ENCODE results near the gene MTMR6.

The MTMR6 gene

GRCh38 chr13:25214491-25215252 lies 72.6 kb downstream of the MTMR6 start:
- DNase-seq: no peak

- DNase-seq: no peak
Observed at GRCh38 chr13:25213715-25214114, 73.6 kb downstream of the MTMR6 start.

DNA sequence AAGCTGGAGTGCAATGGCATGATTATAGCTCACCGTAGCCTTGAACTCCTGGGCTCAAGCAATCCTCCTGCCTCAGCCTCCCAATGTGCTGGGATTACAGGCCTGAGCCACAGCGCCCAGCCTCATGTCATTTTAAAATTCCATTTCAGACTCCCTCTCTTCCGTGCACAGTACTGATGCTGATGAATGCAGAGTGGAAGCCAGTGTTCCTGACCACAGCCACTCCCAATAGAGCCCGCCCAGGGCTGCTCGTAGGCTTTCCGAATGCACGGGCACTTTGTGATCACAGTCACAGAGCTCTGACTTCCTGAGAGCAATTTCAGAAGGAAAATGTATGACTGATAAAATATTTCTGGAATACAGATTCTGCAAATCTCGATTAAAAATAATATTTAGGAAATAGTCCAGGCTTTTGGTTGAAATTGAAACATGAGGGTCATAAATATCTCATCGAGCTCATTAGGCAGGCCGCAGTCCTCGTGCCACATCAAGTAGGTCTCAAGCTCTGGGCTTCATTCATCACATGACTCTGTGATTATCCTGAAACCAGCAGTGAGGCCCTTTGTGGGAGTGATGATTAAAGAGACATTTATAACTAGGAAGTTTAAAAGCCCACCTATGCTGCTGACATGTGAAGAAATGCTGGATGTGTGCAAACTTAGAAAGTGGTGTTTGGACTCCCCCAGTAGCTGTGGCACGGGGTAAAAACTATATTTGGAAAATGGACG lies 76.3 kb downstream of the MTMR6 start:
- no peak for DNase-seq

- DNase-seq: no peak
Observed at GRCh38 chr13:25207291-25207810, 79.9 kb downstream of the MTMR6 start.

GRCh38 chr13:25204863-25205262 lies 82.4 kb downstream of the MTMR6 start:
- no peak for DNase-seq

DNA sequence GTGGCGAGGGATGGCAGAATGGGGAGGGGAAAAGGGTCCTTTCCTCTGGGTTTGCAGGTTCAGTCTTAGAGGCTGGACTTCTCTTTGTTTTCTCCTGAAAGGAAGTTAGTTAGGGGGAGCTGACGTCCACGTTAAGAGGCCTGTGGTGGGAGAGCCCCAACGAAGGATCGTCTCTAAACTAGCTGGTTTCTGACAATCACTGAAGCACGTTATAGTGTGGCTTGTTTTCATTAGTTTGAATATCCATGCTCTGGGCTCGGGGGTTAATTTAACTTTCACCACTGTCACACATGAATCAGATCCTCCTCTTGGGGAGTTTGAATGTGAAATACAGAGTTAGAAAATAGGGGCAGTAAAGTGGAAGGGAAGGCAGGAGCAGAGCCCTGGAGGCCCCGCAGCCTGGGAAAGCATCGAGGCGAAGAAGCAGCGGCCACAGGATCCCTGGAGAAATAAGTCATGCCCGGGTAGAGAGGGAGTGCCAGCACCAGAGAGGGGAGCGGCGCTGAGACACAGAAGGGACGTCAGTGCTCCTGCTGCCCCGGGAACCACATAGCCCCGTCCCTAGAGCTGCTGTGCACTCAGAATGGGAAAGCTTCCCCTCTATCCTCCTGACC lies 84.1 kb downstream of the MTMR6 start:
- no peak for DNase-seq

GRCh38 chr13:25200783-25201182 lies 86.5 kb downstream of the MTMR6 start:
- no peak for DNase-seq

DNA sequence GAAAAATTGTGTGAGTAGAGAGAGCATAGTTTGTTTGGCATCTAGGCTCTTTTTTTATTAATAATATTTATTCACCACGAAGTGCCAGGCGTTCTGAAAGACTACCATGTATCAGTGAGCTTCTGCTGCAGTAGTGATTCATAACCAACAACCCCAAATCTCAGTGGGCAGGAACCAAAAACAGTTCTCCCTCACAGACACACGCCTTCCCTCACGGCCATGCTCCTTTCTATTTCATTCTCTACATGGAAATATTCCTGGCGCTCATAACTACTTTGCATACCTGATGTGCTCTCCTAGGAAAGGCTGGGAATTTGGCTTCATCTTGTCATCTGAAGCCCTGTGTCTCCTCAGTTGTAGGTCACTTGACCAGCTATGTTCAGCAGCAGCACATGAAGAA lies 88.6 kb downstream of the MTMR6 start:
- no peak for DNase-seq

- no peak for DNase-seq
Observed at GRCh38 chr13:25196971-25197370, 90.3 kb downstream of the MTMR6 start.
